IMR-90 (cell line): ENCODE measurements around the gene SV2C. TPM values are rescaled to one million over a fixed set of nuclear protein-coding genes. Genes with fewer than 3 reads are reported as not detected.

Experiments
- ATAC-seq: fragments of 200-7000 bp; cut with Tn5 transposase; 2 replicates; pipeline ENCODE4 v1.9.1; 2020; ENCODE audit warnings: low read depth, mild to moderate bottlenecking, moderate library complexity
- BruUV-seq: library from RNA; stranded (reverse); fragments of 400-500 nt; replicated peaks from 2 replicates; lab custom pipeline; 2021; lab: Mats Ljungman, UMichigan
- CTCF ChIA-PET: fragments of 300-600 bp; formaldehyde crosslinking; extraction: SDS; loops from one replicate; lab custom pipeline; 2021; ENCODE audit warnings: antibody characterized with exemption; lab: Yijun Ruan, JAX
- POLR2A ChIA-PET: fragments of 300-600 bp; sonication (Branson Sonifier 250); formaldehyde crosslinking; loops from one replicate; lab custom pipeline; 2022; ENCODE audit warnings: antibody characterized with exemption; ENCODE audit not compliant: unreplicated experiment; lab: Charles Lee
- DNase-seq: peaks from one replicate; pipeline ENCODE4 v3.0.0; 2013
- H2AFZ ChIP-seq: replicated peaks from 2 replicates; pipeline ENCODE3; 2013; ENCODE audit warnings: low read length, mild to moderate bottlenecking; ENCODE audit not compliant: poor library complexity
- H2AK5ac ChIP-seq: 2 replicates; pipeline ENCODE4 v1.6.1; 2013; ENCODE audit warnings: low read depth, low read length, inconsistent platforms
- H2AK9ac ChIP-seq: replicated peaks from 2 replicates; pipeline ENCODE3; 2013; ENCODE audit warnings: mild to moderate bottlenecking, low read depth, low read length, moderate library complexity; ENCODE audit not compliant: poor library complexity
- H2BK120ac ChIP-seq: 2 replicates; pipeline ENCODE4 v1.6.1; 2013; ENCODE audit warnings: low read depth, low read length, inconsistent platforms
- H2BK15ac ChIP-seq: 3 replicates; pipeline ENCODE4 v1.6.1; 2013; ENCODE audit warnings: low read depth, low read length, inconsistent platforms
- H2BK20ac ChIP-seq: 2 replicates; pipeline ENCODE4 v1.6.1; 2013; ENCODE audit warnings: low read depth, mild to moderate bottlenecking, inconsistent platforms, low read length, moderate library complexity
- H2BK5ac ChIP-seq: 2 replicates; pipeline ENCODE4 v1.6.1; 2013; ENCODE audit warnings: mild to moderate bottlenecking, low read depth, low read length, inconsistent platforms; ENCODE audit not compliant: poor library complexity, severe bottlenecking
- H3K14ac ChIP-seq: replicated peaks from 2 replicates; pipeline ENCODE4 v1.6.1; 2013; ENCODE audit warnings: low read depth, low read length, inconsistent platforms
- H3K18ac ChIP-seq: 2 replicates; pipeline ENCODE4 v1.6.1; 2013; ENCODE audit warnings: low read depth, low read length, control low read depth
- H3K23ac ChIP-seq: 2 replicates; pipeline ENCODE4 v1.6.1; 2013; ENCODE audit warnings: low read depth, low read length, inconsistent platforms
- H3K27ac ChIP-seq: 2 replicates; pipeline ENCODE4 v1.5.1; 2013; ENCODE audit warnings: mild to moderate bottlenecking, control low read depth, low read length; ENCODE audit not compliant: insufficient read depth
- H3K27me3 ChIP-seq: 2 replicates; pipeline ENCODE4 v1.6.1; 2013; ENCODE audit warnings: low read length; ENCODE audit not compliant: control insufficient read depth, insufficient read depth
- H3K36me3 ChIP-seq: 2 replicates; pipeline ENCODE4 v1.6.1; 2013; ENCODE audit warnings: low read length, mixed read lengths; ENCODE audit not compliant: control insufficient read depth, insufficient read depth
- H3K4ac ChIP-seq: 2 replicates; pipeline ENCODE4 v1.6.1; 2013; ENCODE audit warnings: low read depth, low read length, inconsistent platforms
- H3K4me1 ChIP-seq: 2 replicates; pipeline ENCODE4 v1.6.1; 2013; ENCODE audit warnings: low read length, mixed read lengths; ENCODE audit not compliant: control insufficient read depth, insufficient read depth
- H3K4me2 ChIP-seq: 2 replicates; pipeline ENCODE4 v1.6.1; 2013; ENCODE audit warnings: low read depth, mild to moderate bottlenecking, control low read depth, low read length, moderate library complexity
- H3K4me3 ChIP-seq: 2 replicates; pipeline ENCODE4 v1.5.1; 2013; ENCODE audit warnings: low read depth, mild to moderate bottlenecking, control low read depth, low read length, moderate library complexity; ENCODE audit not compliant: insufficient read depth
- H3K56ac ChIP-seq: 2 replicates; pipeline ENCODE4 v1.6.1; 2013; ENCODE audit warnings: low read length, inconsistent platforms; ENCODE audit not compliant: insufficient read depth; ENCODE audit errors: extremely low read depth
- H3K79me1 ChIP-seq, 2 experiments: 2 replicates each; pipeline ENCODE4 v1.6.1; 2013; ENCODE audit warnings: low read length in 2 of 2, inconsistent platforms in 1 of 2, low read depth in 1 of 2
- H3K9ac ChIP-seq: 2 replicates; pipeline ENCODE4 v1.6.1; 2013; ENCODE audit warnings: low read depth, low read length, control low read depth
- H3K9me1 ChIP-seq: 2 replicates; pipeline ENCODE4 v1.6.1; 2013; ENCODE audit warnings: low read length, inconsistent platforms; ENCODE audit not compliant: insufficient read depth
- H3K9me3 ChIP-seq: 2 replicates; pipeline ENCODE4 v1.6.1; 2013; ENCODE audit warnings: low read length; ENCODE audit not compliant: control insufficient read depth, insufficient read depth
- H4K20me1 ChIP-seq: 2 replicates; pipeline ENCODE4 v1.6.1; 2013; ENCODE audit warnings: low read length, inconsistent platforms; ENCODE audit not compliant: insufficient read depth
- H4K5ac ChIP-seq: 2 replicates; pipeline ENCODE4 v1.6.1; 2013; ENCODE audit warnings: mild to moderate bottlenecking, low read depth, low read length, control low read depth
- H4K8ac ChIP-seq, 2 experiments: 2 replicates each; pipeline ENCODE4 v1.6.1; 2013; ENCODE audit warnings: low read depth in 2 of 2, low read length in 2 of 2, control low read depth in 1 of 2, inconsistent platforms in 1 of 2
- H4K91ac ChIP-seq: 2 replicates; pipeline ENCODE4 v1.6.1; 2013; ENCODE audit warnings: low read depth, low read length, inconsistent platforms; ENCODE audit not compliant: insufficient read depth
- BHLHE40 ChIP-seq: fragments of 150-350 bp; IDR thresholded peaks from 2 replicates; pipeline ENCODE4 v1.6.1; 2016; ENCODE audit warnings: mild to moderate bottlenecking, low read depth, low read length
- CEBPB ChIP-seq: IDR thresholded peaks from 2 replicates; pipeline ENCODE4 v1.6.1; 2012; ENCODE audit warnings: low read depth, low read length, improper control_type of control experiment
- CHD1 ChIP-seq: IDR thresholded peaks from 2 replicates; pipeline ENCODE4 v1.6.1; 2012; ENCODE audit warnings: low read depth, low read length, improper control_type of control experiment
- CTCF ChIP-seq: conservative IDR thresholded peaks from 2 replicates; pipeline ENCODE4 v1.5.1; 2012; ENCODE audit warnings: mild to moderate bottlenecking, low read depth, low read length, improper control_type of control experiment
- ELK1 ChIP-seq: fragments of 150-350 bp; IDR thresholded peaks from 2 replicates; pipeline ENCODE4 v1.6.1; 2016; ENCODE audit warnings: low read depth, mild to moderate bottlenecking, low read length, moderate library complexity, borderline replicate concordance
- FOS ChIP-seq: fragments of 150-350 bp; IDR thresholded peaks from 2 replicates; pipeline ENCODE4 v1.6.1; 2016; ENCODE audit warnings: low read depth, low read length
- MAFK ChIP-seq: IDR thresholded peaks from 2 replicates; pipeline ENCODE4 v1.6.1; 2012; ENCODE audit warnings: low read depth, low read length, improper control_type of control experiment
- MAZ ChIP-seq: IDR thresholded peaks from 2 replicates; pipeline ENCODE4 v1.6.1; 2012; ENCODE audit warnings: low read depth, mild to moderate bottlenecking, low read length, improper control_type of control experiment, moderate library complexity, borderline replicate concordance
- MXI1 ChIP-seq: IDR thresholded peaks from 2 replicates; pipeline ENCODE4 v1.6.1; 2012; ENCODE audit warnings: low read depth, mild to moderate bottlenecking, low read length, moderate library complexity, borderline replicate concordance
- NFE2L2 ChIP-seq: fragments of 150-350 bp; IDR thresholded peaks from 2 replicates; pipeline ENCODE4 v1.6.1; 2016; ENCODE audit warnings: low read depth, mild to moderate bottlenecking, low read length
- POLR2A ChIP-seq: IDR thresholded peaks from 2 replicates; pipeline ENCODE4 v1.6.1; 2012; ENCODE audit warnings: mild to moderate bottlenecking, low read depth, low read length
- RAD21 ChIP-seq: IDR thresholded peaks from 2 replicates; pipeline ENCODE4 v1.6.1; 2012; ENCODE audit warnings: low read length, improper control_type of control experiment
- RCOR1 ChIP-seq: IDR thresholded peaks from 2 replicates; pipeline ENCODE4 v1.6.1; 2012; ENCODE audit warnings: mild to moderate bottlenecking, low read length, improper control_type of control experiment; ENCODE audit not compliant: insufficient replicate concordance
- RFX5 ChIP-seq: IDR thresholded peaks from 2 replicates; pipeline ENCODE4 v1.8.0; 2012; ENCODE audit warnings: low read depth, mild to moderate bottlenecking, low read length, moderate library complexity
- SMC3 ChIP-seq: fragments of 150-350 bp; IDR thresholded peaks from 2 replicates; pipeline ENCODE4 v1.6.1; 2016; ENCODE audit warnings: low read depth, mild to moderate bottlenecking, antibody characterized with exemption, low read length, moderate library complexity
- USF2 ChIP-seq: fragments of 150-350 bp; IDR thresholded peaks from 2 replicates; pipeline ENCODE4 v1.6.1; 2017; ENCODE audit warnings: mild to moderate bottlenecking, antibody characterized with exemption, low read length, low read depth
- WGBS, 2 experiments: methylation state at CpG; one replicate each; pipeline versions ENCODE4 v1.1.5 to v1.1.7; 2013; ENCODE audit warnings: missing lambda C conversion rate in 2 of 2; ENCODE audit not compliant: insufficient read length in 1 of 2; ENCODE audit errors: extremely low coverage in 2 of 2; 5-methylcytosine and 5-hydroxymethylcytosine counted together
- dilution Hi-C: fragments of 300-500 bp; cut with HindIII; formaldehyde crosslinking; loops from one replicate; pipeline ENCODE4 v1.14.3; 2018; ENCODE audit warnings: low sequenced_read_pairs; ENCODE audit not compliant: unreplicated experiment
- in situ Hi-C: fragments of 300-500 bp; cut with MboI; formaldehyde crosslinking; loops from 3 replicates; pipeline ENCODE4 v1.14.3; 2019; ENCODE audit warnings: low sequenced_read_pairs, inconsistent platforms, mixed read lengths
- intact Hi-C: fragments of 100-400 bp; cut with micrococcal nuclease; formaldehyde crosslinking; loops from 2 replicates; pipeline ENCODE4 v1.10.0; 2022
- polyA plus RNA-seq, 3 experiments: library from polyadenylated mRNA; depleted of rRNA; stranded (reverse); fragments of >200 nt; gene quantifications; 2 replicates each; pipeline ENCODE4 v1.2.3, GENCODE V29; 2012; ENCODE audit warnings: low replicate concordance in 1 of 3
- total RNA-seq: library from RNA; depleted of rRNA; stranded (reverse); fragments of >200 nt; gene quantifications from 2 replicates; pipeline ENCODE4 v1.2.3, GENCODE V29; 2012

The SV2C gene
- total and polyA plus RNA-seq, 2 of the 4 experiments (the other 2 are of a cell fraction): not detected

- no peaks in the 10 kb centered on the region for H3K9me3 ChIP-seq
- DNase-seq: no peak
- no peak overlapping the region for H3K9ac ChIP-seq
- no peak overlapping the region for H4K8ac ChIP-seq
- no peaks in the 10 kb centered on the region for H4K20me1 ChIP-seq
- no peak overlapping the region for H3K23ac ChIP-seq
- no peak overlapping the region for H3K14ac ChIP-seq
- WGBS, 2 experiments: no CpG with 5 or more reads among the region's 2 CpGs
- no peak overlapping the region for H2AK5ac ChIP-seq
- H3K27ac ChIP-seq: no peak overlapping the region
- no peak overlapping the region for H2AFZ ChIP-seq
- dilution Hi-C loops (no loop called here), in situ Hi-C loops (no loop called here), intact Hi-C loops (no loop called here)
- no peak overlapping the region for H3K18ac ChIP-seq
- no peak for ATAC-seq
- BruUV-seq: no TSS peak
- no peaks in the 10 kb centered on the region for H3K36me3 ChIP-seq
- no peak overlapping the region for H2AK9ac ChIP-seq
- peaks cover 10% of the 10 kb centered on the region for H3K27me3 ChIP-seq
- H3K4me2 ChIP-seq: no peak overlapping the region
- no peak overlapping the region for H4K91ac ChIP-seq
- POLR2A ChIA-PET: no interaction called here
- no peak overlapping the region for H4K5ac ChIP-seq
- H2BK20ac ChIP-seq: no peak overlapping the region
- H3K4me3 ChIP-seq: no peak overlapping the region
- TF ChIP-seq USF2: no peak
- TF ChIP-seq ELK1: no peak
- TF ChIP-seq CEBPB: no peak
- TF ChIP-seq MAZ: no peak
- TF ChIP-seq MXI1: no peak
- TF ChIP-seq SMC3: no peak
- no peak for TF ChIP-seq RAD21
- no peak for TF ChIP-seq NFE2L2
- TF ChIP-seq FOS: no peak
- TF ChIP-seq MAFK: no peak
- TF ChIP-seq RFX5: no peak
- no peak for TF ChIP-seq POLR2A
- no peak for TF ChIP-seq RCOR1
- no peak for TF ChIP-seq CTCF
- no peak for TF ChIP-seq BHLHE40
- TF ChIP-seq CHD1: no peak
- H3K4me1 ChIP-seq: no peaks in the 10 kb centered on the region
- H2BK120ac ChIP-seq: no peak overlapping the region
- H3K56ac ChIP-seq: no peak overlapping the region
- H3K9me1 ChIP-seq: no peaks in the 10 kb centered on the region
- no peaks in the 10 kb centered on the region for H3K79me1 ChIP-seq
- no peak overlapping the region for H2BK15ac ChIP-seq
- H2BK5ac ChIP-seq: no peak overlapping the region
- CTCF ChIA-PET: interaction anchor here (0.6 kb wide), 1 partner anchor 20 kb away, joined by 3 read pairs; no protein-coding TSS in a partner anchor
- no peak overlapping the region for H3K4ac ChIP-seq
Observed at GRCh38 chr5:76364226-76364589, 281.0 kb downstream of the SV2C start.
